ENCODE measurements around the gene MLLT1. TPM values are rescaled to one million over a fixed set of nuclear protein-coding genes. Genes with fewer than 3 reads are reported as not detected.
"Not testable (repeated sequence)": the region's sequence is repeated elsewhere in the genome, so short reads cannot be mapped to it uniquely, and the experiment has no call there.

Gene MLLT1
- total RNA-seq, 1 donor from 2014 or later = 65.8 TPM

GRCh38 chr19:6319376-6319775, 39.6 kb upstream of the MLLT1 start:
- H3K27ac Mint-ChIP-seq (ENCODE audit: unreplicated experiment) = no peak overlapping the region
- H3K4me1 Mint-ChIP-seq (ENCODE audit: unreplicated experiment) = no peaks in the 10 kb centered on the region

GRCh38 chr19:6318772-6319171, 39.0 kb upstream of the MLLT1 start:
- no peaks in the 10 kb centered on the region for H3K9me3 Mint-ChIP-seq (ENCODE audit: unreplicated experiment)
- H3K4me3 Mint-ChIP-seq (ENCODE audit: unreplicated experiment) = no peak overlapping the region
- H3K27me3 Mint-ChIP-seq (ENCODE audit: unreplicated experiment) = peaks cover 14% of the 10 kb centered on the region
- no peaks in the 10 kb centered on the region for H3K36me3 Mint-ChIP-seq (ENCODE audit: unreplicated experiment)
- H3K4me1 Mint-ChIP-seq (ENCODE audit: unreplicated experiment) = no peaks in the 10 kb centered on the region
- DNase-seq (ENCODE audit: extremely low spot score, unreplicated experiment) = no peak
- H3K27ac Mint-ChIP-seq (ENCODE audit: unreplicated experiment) = no peak overlapping the region
- no peak for TF ChIP-seq CTCF (IDR thresholded peaks at IDR 0.05)

More at GRCh38 chr19:6319376-6319775, 39.6 kb upstream of the MLLT1 start:
- no peak for TF ChIP-seq CTCF (IDR thresholded peaks at IDR 0.05)
- H3K9me3 Mint-ChIP-seq (ENCODE audit: unreplicated experiment) = no peaks in the 10 kb centered on the region
- DNase-seq (ENCODE audit: extremely low spot score, unreplicated experiment) = no peak
- peaks cover 14% of the 10 kb centered on the region for H3K27me3 Mint-ChIP-seq (ENCODE audit: unreplicated experiment)
- no peak overlapping the region for H3K4me3 Mint-ChIP-seq (ENCODE audit: unreplicated experiment)
- H3K36me3 Mint-ChIP-seq (ENCODE audit: unreplicated experiment) = no peaks in the 10 kb centered on the region

GRCh38 chr19:6315646-6316045, 35.9 kb upstream of the MLLT1 start:
- DNase-seq (ENCODE audit: extremely low spot score, unreplicated experiment); H3K4me1 Mint-ChIP-seq (ENCODE audit: unreplicated experiment); H3K9me3 Mint-ChIP-seq (ENCODE audit: unreplicated experiment); H3K27me3 Mint-ChIP-seq (ENCODE audit: unreplicated experiment); H3K4me3 Mint-ChIP-seq (ENCODE audit: unreplicated experiment); H3K27ac Mint-ChIP-seq (ENCODE audit: unreplicated experiment); H3K36me3 Mint-ChIP-seq (ENCODE audit: unreplicated experiment): not testable (repeated sequence)

GRCh38 chr19:6313398-6313969, 33.7 kb upstream of the MLLT1 start:
- H3K9me3 Mint-ChIP-seq (ENCODE audit: unreplicated experiment) = peaks cover 4% of the 10 kb centered on the region
- H3K36me3 Mint-ChIP-seq (ENCODE audit: unreplicated experiment) = no peaks in the 10 kb centered on the region
- H3K27me3 Mint-ChIP-seq (ENCODE audit: unreplicated experiment) = peaks cover 11% of the 10 kb centered on the region
- no peak overlapping the region for H3K4me3 Mint-ChIP-seq (ENCODE audit: unreplicated experiment)
- DNase-seq (ENCODE audit: extremely low spot score, unreplicated experiment) = no peak
- no peak for TF ChIP-seq CTCF (IDR thresholded peaks at IDR 0.05)
- H3K4me1 Mint-ChIP-seq (ENCODE audit: unreplicated experiment) = no peaks in the 10 kb centered on the region
- no peak overlapping the region for H3K27ac Mint-ChIP-seq (ENCODE audit: unreplicated experiment)

GRCh38 chr19:6312018-6312417, 32.2 kb upstream of the MLLT1 start:
- no peaks in the 10 kb centered on the region for H3K4me1 Mint-ChIP-seq (ENCODE audit: unreplicated experiment)
- no peaks in the 10 kb centered on the region for H3K36me3 Mint-ChIP-seq (ENCODE audit: unreplicated experiment)
- H3K27me3 Mint-ChIP-seq (ENCODE audit: unreplicated experiment) = peaks cover 10% of the 10 kb centered on the region
- peaks cover 4% of the 10 kb centered on the region for H3K9me3 Mint-ChIP-seq (ENCODE audit: unreplicated experiment)
- no peak for DNase-seq (ENCODE audit: extremely low spot score, unreplicated experiment)
- H3K4me3 Mint-ChIP-seq (ENCODE audit: unreplicated experiment) = no peak overlapping the region
- H3K27ac Mint-ChIP-seq (ENCODE audit: unreplicated experiment) = no peak overlapping the region
- no peak for TF ChIP-seq CTCF (IDR thresholded peaks at IDR 0.05)

GRCh38 chr19:6298413-6298812, 18.6 kb upstream of the MLLT1 start:
- H3K27me3 Mint-ChIP-seq (ENCODE audit: unreplicated experiment) = peaks cover 4% of the 10 kb centered on the region
- H3K36me3 Mint-ChIP-seq (ENCODE audit: unreplicated experiment) = peaks cover 5% of the 10 kb centered on the region
- peaks cover 9% of the 10 kb centered on the region for H3K9me3 Mint-ChIP-seq (ENCODE audit: unreplicated experiment)
- H3K4me1 Mint-ChIP-seq (ENCODE audit: unreplicated experiment) = no peaks in the 10 kb centered on the region
- no peak overlapping the region for H3K4me3 Mint-ChIP-seq (ENCODE audit: unreplicated experiment)
- no peak for TF ChIP-seq CTCF (IDR thresholded peaks at IDR 0.05)
- no peak for DNase-seq (ENCODE audit: extremely low spot score, unreplicated experiment)
- no peak overlapping the region for H3K27ac Mint-ChIP-seq (ENCODE audit: unreplicated experiment)

Measured in osteocyte (in vitro differentiated cells).